Measurements from ENCODE around the gene KCNE2. TPM values are rescaled to one million over a fixed set of nuclear protein-coding genes. Genes with fewer than 3 reads are reported as not detected.
"Not testable (repeated sequence)": the region's sequence is repeated elsewhere in the genome, so short reads cannot be mapped to it uniquely, and the experiment has no call there.

KCNE2 gene
- total RNA-seq, 1 donor from 2014 or later = not detected

DNA sequence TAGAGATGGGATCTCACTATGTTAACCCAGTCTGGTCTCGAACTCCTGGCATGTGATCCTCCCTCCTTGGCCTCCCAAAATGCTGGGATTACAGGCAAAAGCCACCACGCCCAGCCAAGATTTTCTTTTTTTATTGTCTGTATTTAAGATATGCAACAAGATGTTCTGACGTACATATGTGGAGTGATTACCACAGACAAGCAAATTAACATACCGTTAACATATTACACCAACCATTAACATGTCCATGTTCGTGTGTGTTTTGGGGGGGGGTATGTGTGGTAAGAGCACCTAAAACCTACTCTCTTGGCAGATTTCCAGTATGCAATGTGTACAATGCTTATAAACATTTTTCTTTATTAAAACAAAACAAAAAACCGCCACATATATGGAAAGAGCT is 10.6 kb upstream of the KCNE2 start:
- no peak for DNase-seq

GRCh38 chr21:34354836-34355235 is 9.0 kb upstream of the KCNE2 start:
- DNase-seq = no peak

GRCh38 chr21:34355570-34355969 is 8.2 kb upstream of the KCNE2 start:
- DNase-seq = no peak

DNA sequence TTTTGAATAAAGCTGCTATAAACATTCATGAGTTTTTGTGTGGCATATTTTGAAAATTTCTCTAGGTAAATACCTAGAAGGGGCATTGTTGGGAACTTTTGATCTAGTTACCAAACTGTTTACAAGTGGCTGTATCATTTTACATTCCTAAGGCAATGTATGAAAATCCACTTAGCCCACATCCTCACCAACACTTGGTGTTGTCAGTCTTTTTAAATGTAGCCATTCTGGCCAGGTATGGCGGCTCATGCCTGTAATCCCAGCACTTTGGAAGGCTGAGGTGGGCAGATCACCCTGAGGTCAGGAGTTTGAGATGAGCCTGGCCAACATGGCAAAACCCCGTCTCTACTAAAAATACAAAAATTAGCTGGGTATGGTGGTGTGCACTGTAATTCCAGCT is 5.9 kb upstream of the KCNE2 start:
- no peak for DNase-seq

DNA sequence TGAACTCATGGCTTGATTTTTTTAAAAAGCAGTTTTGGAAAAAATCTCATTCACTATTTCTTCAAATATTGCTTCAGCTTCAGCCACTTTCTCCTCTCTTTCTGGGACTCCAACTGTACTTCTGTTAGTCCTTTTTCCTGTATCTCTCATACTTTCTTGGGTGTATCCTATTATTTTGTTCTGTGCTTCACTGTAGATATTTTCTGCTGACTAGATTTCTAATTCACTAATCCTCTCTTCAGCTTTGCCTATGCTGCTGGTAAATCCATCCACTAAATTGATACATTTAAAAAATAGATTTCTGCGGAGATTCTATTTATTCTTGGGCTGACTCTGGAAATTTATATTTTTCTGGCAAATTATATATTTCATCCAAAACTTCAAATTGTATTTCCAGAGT is 4.9 kb upstream of the KCNE2 start:
- DNase-seq = no peak

- DNase-seq = no peak
Measured at GRCh38 chr21:34360488-34361241, 3.1 kb upstream of the KCNE2 start.

GRCh38 chr21:34362136-34362444 is 1.7 kb upstream of the KCNE2 start:
- DNase-seq = no peak

DNA sequence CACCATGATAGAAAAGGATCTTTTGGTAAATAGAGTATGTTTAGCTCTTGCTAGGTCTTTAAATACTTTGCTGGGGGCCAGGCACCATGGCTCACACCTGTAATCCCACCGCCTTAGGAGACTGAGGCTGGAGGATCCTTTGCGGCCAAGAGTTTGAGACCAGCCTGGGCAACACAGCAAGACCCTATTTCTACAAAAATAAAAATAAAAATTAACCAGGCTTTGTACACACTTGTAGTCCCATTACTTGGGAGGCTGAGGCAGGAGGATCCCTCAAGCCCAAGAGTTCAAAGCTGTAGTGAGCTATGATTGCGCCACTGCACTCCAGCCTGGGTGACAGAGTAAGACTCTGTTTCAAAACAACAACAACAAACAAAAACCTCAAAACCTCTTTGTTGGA is 1.1 kb upstream of the KCNE2 start:
- DNase-seq = no peak

DNA sequence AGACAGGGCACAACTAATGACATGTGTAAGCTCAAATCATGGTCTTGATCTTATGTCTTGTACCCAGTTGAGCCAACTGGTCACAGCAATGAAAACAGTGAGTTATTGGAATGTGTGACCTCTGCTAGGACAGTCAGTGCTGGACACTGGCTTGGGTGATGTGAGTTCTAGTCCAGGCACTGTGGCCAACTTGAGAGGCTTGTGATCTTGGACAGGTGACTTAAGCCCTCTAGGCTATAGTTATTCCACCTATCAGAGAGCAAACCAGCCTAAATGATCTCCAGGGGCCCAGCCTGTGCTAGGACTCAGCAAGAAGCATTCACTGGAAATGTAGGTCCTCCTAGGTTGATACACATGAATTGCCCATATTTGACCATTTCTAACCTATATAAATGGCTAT is 1.1 kb downstream of the KCNE2 start:
- DNase-seq = no peak

GRCh38 chr21:34365809-34366208 is 2.0 kb downstream of the KCNE2 start:
- no peak for DNase-seq

GRCh38 chr21:34367320-34367935 is 3.6 kb downstream of the KCNE2 start:
- peak; percentile 84 for DNase-seq

- no peak for DNase-seq
Measured at GRCh38 chr21:34369741-34370140, 5.9 kb downstream of the KCNE2 start.

GRCh38 chr21:34372321-34372720 is 8.5 kb downstream of the KCNE2 start:
- no peak for DNase-seq

GRCh38 chr21:34374462-34374861 is 10.7 kb downstream of the KCNE2 start:
- DNase-seq = not testable (repeated sequence)

DNA sequence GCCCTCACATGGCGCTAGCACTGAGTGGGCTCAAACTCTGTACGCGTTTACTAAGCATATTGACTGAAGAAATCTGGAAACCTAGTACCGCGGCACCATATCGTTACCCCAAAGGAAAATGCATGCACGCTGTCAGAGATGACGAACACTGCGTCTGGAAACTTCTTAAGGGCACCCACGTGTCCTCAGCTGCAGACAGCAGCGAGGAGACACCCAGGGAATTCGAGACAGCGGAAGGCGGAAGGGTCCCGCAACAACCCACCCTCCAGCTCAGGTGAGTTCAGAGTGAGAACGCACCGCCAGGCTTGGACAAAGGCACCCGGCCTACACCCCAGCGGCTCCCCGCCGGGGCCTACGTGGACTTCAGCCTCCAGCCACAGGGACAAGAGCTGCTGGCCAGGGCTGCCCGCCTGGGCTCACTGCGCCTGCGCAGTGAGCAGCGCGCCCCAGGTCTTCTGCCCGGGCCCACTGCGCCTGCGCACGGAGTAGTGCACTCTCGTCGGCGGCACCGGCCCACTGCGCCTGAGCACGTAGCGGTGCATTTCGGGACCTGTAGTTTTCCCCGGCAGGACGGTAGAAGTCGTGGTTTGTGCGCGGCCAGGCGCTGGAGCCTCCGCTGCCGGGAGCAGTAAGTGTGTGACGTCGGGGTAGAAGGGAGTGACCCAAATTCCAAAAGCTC is 11.3 kb downstream of the KCNE2 start, which contains the start of gene SMIM11:
Gene SMIM11 (plus strand): TSS at position 568 of the 679 bp plus-strand sequence. CDS start 3,998 bp downstream, outside the sequence.
- DNase-seq = not testable (repeated sequence)

- not testable (repeated sequence) for DNase-seq
Measured at GRCh38 chr21:34375619-34375972, 11.8 kb downstream of the KCNE2 start.

DNA sequence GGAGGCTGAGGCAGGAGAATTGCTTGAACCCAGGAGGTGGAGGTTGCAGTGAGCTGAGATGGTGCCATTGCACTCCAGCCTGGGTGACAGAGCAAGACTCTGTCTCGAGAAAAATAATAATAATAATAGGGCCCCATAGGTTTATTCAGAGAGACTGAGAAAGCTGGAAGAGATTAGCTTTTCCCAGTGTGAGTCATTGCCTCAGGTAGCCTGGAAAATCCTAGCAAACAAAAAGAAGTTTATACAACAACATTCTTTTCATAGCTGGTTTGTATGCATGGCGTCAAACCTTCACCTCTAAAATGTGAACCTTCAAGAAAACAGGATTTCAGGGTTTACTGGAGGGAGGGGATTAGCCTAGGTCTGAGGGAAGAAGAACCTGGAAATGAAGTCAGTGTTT is 19.3 kb downstream of the KCNE2 start:
- not testable (repeated sequence) for DNase-seq

GRCh38 chr21:34383724-34384415 is 20.1 kb downstream of the KCNE2 start:
- not testable (repeated sequence) for DNase-seq

- DNase-seq = not testable (repeated sequence)
Measured at GRCh38 chr21:34400522-34400921, 36.7 kb downstream of the KCNE2 start.

GRCh38 chr21:34404742-34405141 is 40.9 kb downstream of the KCNE2 start:
- DNase-seq = not testable (repeated sequence)

GRCh38 chr21:34405686-34406085 is 41.9 kb downstream of the KCNE2 start:
- not testable (repeated sequence) for DNase-seq

- DNase-seq = not testable (repeated sequence)
Measured at GRCh38 chr21:34406102-34406501, 42.3 kb downstream of the KCNE2 start.

- not testable (repeated sequence) for DNase-seq
Measured at GRCh38 chr21:34406676-34407075, 42.9 kb downstream of the KCNE2 start.

Measured in tongue (tissue), 2 donors.